ENCODE results near the gene SIRT3.
"Not testable (repeated sequence)": the region's sequence is repeated elsewhere in the genome, so short reads cannot be mapped to it uniquely, and the experiment has no call there.

Gene SIRT3

GRCh38 chr11:270451-271318, 34.5 kb upstream of the SIRT3 start:
- DNase-seq = no peak

DNA sequence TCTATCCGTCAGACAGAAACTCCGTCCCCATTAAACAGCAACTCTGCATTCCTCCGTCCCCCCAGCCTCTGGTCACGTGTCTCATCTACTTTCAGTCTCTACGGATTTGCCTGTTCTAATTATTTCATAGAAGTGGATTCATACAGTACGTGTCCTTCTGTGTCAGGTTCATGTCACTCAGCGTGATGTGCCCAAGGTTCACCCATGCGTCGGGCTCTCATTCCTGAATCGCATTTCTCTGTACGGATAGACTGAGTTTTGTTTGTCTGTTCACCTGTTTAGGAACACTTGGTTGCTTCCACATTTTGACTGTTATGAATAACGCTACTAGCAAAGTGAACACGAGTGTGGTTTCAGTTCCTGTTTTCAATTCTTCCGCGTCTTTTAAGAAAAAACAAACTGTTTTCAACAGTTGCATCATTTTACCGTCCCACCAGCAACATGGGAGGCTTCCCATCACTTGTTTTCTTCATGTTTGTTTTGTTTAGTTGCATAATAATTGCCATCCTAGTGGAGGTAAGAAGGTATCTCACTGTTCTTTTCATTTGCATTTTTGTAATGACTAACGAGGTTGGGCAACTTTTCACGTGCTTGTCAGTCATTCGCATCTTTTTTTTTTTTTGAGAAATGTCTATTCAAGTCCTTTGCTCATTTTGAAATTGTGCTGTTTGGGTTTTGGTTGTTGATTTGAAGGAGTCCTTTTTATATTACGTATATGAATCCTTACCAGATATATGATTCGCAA, 33.2 kb upstream of the SIRT3 start:
- no peak for DNase-seq

DNA sequence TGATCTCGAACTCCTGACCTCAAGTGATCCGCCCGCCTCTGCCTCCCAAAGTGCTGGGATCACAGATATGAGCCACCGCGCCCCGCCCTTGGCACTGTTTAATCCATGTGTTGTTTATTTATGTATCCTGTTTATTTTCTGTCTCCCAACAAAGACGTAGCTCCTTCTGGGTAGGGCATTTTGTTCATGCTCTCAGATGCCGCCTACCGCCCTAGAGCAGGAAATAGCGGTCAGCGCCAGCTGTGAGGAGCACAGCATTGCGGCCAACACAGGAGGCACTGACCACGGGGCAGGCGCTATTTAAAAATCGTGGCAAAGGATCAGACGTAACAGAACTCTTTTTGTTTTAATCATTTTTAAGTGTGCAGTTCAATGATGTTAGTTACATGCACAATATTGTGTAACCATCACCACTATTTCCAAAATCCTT, 32.6 kb upstream of the SIRT3 start:
- not testable (repeated sequence) for DNase-seq

DNA sequence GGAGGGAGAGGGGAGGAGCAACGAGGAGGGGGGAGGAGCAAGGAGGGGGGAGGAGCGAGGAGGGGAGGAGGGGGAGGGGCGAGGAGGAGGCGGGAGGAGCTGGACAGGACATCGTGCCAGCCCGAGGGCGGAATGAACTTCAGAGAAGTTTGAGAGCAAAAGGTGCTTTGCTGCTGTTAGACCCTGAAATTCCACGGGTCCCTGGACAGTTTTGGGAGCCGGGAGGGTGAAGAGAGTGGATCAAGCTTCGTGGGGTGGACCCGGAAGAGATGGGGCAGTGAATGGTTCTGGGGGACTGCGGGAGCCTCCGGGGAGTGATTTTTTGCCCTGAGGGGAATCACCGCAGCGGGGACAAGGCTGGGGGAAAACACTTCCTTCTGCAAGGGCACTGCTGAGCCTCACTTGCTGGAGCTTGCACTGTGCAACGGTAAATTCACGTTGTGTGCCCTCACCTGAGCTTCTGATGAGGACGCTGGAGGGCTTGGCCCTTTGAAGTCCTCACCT, 31.4 kb upstream of the SIRT3 start:
- DNase-seq = peak; percentile 40

- no peak for DNase-seq
Observed at GRCh38 chr11:266676-267439, 30.7 kb upstream of the SIRT3 start.

- DNase-seq = no peak
Observed at GRCh38 chr11:261624-262023, 25.5 kb upstream of the SIRT3 start.

- DNase-seq = no peak
Observed at GRCh38 chr11:259413-259812, 23.3 kb upstream of the SIRT3 start.

- no peak for DNase-seq
Observed at GRCh38 chr11:257766-258493, 21.8 kb upstream of the SIRT3 start.

- no peak for DNase-seq
Observed at GRCh38 chr11:256952-257737, 21.0 kb upstream of the SIRT3 start.

- DNase-seq = no peak
Observed at GRCh38 chr11:255816-256215, 19.7 kb upstream of the SIRT3 start.

DNA sequence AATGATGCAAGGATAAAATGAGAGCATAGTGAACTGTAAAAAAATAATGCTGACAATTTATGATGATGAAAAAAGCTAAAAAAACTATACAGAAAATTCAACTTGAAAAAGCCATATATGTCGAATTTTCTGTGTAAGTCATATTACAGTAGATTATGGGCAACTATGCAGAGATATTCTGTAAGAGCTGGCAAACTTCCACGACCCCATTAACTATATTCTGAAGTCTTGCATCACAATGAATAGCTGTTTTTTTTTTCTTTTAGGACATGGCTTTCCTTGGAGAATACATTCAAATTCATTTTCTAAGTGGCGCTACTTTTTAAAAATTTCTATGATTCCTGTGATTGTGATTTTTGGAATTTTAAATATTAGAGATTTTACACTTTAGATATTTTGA, 19.0 kb upstream of the SIRT3 start:
- no peak for DNase-seq

- DNase-seq = no peak
Observed at GRCh38 chr11:253886-254270, 17.7 kb upstream of the SIRT3 start.

GRCh38 chr11:253160-253885, 17.2 kb upstream of the SIRT3 start:
- DNase-seq = no peak

GRCh38 chr11:252666-253065, 16.5 kb upstream of the SIRT3 start:
- DNase-seq = no peak

DNA sequence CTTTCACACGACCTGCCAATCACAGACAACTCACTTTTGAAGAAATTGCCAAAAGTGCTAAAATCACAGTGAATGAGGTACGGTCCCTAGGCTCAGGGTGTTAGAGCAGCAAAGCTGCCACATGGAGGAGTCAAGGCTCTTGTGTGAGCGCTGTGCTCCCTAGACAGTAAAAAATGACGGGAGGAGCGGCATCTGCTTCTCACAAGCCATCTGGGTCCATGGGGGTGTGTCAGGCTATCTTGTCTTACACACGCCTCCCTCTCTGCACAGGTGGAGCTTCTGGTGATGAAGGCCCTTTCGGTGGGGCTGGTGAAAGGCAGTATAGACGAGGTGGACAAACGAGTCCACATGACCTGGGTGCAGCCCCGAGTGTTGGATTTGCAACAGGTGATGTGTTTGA, 15.4 kb upstream of the SIRT3 start:
- no peak for DNase-seq

- DNase-seq = peak; percentile 84
Observed at GRCh38 chr11:250740-251299, 14.7 kb upstream of the SIRT3 start.

DNA sequence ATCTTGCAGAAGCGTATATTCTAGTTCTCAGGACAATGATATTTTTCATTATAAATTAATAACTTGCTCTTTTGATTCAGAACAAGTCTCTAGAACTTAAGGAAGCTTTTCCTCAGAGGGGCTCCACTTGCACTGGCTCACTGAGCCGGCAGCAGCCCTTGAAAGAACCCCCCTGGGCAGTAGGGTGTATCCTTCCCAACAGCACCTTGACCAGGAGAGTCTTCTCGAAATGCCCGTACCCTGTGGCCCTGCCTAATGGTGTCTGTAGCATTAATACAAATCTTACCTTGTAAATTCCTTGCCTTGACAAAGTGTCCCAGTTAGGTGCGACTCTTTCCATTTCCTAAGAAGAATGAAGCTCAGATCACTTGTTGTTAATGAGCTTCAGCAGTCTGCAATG, 14.1 kb upstream of the SIRT3 start:
- no peak for DNase-seq

- DNase-seq = no peak
Observed at GRCh38 chr11:249062-249461, 12.9 kb upstream of the SIRT3 start.

DNA sequence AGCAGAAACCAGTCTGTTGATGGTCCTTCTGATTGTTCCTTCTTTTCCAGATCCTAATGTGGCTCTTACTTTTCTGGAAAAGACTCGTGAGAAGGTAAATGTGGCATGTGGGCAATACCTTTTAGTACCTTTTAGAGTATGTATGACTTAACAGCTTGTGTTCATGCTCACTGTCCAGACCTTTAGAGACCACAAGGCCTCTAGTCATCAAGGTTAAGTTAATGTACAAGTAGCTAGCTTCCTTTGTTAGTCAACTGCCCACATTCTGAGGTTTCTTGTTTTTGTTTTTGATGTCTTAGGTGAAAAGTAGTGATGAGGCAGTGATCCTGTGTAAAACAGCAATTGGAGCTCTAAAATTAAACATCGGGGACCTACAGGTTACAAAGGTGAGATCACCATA, 8.2 kb upstream of the SIRT3 start:
- no peak for DNase-seq

DNA sequence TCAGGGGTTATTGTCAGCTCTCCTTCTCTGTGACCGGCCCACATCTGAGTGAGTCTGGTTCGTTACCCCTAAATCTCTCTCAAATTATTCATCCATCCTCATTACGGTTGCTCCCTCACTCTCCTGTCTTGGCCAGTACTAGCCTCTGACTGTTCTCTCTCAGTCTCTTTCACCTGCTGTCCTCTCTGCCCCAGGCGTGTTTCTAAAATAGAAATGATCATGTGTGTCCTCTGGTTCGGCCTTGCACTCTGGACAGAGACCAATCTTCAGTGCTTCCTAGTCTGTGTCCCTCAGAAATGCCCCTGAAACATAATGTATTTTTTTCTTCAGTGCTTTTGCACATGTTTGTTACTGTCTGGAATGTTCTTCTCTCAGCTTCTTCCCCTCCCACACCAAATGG, 5.5 kb upstream of the SIRT3 start:
- no peak for DNase-seq

- no peak for DNase-seq
Observed at GRCh38 chr11:240315-240714, 4.2 kb upstream of the SIRT3 start.
